ENCODE measurements around the gene ZFYVE27.

Gene ZFYVE27

DNA sequence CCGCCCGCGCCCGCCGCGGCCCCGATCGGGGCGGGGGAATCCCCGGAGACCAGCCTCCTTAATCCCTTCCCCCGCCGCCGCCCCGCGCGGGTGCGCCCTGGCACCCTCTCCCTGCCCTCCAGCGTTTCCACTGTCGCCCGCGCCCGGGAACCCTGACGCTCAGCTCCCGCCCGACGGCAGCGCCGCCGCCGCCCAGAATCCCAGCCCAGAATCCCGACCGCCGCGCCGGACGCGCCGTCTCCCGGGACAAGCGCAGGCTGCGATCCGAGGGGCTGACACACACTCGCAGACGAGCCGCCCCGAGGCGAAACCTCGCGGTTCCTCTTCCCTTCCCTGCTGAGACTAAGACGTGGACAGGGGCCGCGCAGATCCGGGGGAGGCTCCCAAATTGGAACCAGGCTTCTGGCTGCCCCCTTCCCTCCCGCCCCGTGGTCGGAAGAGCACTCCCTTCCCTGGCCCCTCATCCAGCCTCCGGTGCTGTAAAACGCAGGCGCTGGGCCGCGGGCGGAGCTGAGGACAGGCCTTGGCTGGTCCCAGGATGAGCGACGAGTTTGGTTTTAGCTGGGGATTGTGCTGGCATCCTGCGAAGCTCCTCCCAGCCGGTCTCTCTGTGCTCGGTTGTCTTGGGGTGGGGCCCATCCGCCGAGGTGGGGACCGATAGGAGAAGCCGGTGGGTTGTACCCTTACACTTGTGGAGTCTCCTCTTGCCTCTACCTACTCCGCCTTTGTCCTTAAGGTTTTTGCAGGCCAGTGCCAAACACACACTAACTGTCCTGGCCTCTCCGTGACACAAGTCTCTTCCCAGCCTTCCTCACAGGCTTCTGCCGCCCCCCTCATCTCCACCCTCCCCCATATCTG, 22.3 kb upstream of the ZFYVE27 start:
- peak; percentile 39 for DNase-seq

DNA sequence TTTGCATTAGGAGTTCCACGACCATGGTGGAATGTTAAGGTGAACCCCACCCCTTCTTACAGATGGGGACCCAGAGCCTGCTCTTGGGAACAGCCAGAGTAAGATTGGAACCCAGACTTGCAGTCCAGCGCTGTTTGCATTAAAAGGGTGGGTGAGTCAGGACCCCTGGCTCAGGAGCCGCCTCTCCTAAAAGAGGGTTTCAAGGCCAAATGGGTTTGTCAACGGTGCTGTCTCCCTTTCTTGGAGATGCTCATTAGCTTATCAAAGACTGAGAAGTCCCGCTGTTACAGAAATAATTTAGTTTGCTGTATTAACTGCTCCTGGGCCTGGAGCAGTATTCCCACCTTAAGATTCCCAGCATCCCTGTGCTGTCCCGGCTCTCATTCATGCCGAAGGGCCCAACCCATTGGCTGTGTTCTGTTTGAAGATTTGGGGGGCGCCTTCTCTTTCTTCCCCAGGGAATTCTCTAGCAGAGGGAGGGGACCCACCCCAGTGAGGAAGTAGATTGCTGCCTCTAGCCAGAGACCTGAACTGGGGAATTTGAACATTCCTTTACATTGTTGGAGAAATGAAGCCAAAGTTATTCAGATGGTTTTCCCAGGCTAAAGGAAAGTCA, 21.6 kb upstream of the ZFYVE27 start:
- no peak for DNase-seq

DNA sequence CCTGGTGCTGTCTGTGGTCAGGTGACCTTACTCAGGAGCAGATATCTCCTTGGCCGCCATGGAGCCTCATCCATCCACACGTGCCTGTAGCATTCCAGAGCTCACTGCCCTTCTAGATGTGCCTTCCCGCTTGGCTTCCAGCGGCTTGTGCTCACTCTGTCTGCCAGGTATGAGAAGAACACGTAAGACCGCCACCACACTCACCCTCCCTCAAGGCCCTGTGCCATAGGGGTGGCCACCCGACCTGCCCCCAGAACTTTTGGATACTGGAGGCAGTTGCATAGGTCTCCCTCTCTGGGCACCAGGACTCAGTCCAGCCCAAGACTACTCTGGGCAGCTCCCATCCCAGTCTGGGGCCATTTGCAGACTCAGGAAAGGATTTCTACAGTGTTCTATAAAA, 19.3 kb upstream of the ZFYVE27 start:
- no peak for DNase-seq

DNA sequence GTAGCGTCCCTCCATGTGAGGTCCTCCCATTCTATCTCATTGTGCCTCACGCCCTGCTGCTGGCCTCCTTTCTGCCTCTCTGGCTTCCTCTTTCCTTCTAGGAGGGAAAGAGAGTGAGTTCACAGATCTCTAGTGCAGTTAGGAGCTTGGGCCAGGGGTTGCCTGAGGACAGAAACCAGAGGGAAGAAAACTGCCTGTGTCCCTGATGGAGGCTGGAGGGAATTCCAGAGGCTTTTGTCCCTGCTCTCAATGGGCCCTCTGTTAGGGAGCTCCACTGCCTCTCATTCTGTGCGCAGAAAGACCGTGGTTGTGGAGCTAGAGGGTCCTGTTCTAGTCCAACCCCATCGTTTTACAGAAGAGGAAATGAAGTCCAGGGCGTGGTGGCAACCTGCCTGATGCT, 18.8 kb upstream of the ZFYVE27 start:
- no peak for DNase-seq

DNA sequence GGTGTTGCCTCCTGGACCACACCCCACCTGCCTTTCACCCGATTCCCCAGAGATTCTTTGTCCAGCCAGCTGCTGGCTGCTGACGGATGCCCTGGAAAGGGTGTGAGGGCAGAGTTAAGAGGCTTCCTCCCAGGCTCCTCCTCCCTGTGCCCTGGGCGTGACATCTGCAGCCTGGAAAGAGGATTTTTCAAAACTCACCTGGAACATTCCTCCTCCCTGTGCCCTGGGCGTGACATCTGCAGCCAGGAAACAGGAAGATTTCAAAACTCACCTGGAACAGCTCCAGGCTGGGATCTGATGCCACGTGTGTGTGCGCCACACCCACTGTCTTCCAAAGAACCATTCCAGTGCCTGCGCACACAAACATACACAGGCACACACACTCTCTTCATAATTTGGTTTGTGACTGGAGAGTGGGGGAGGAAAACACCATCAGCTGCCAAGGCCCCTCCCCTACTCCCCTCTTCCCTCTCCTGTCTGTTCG, 18.2 kb upstream of the ZFYVE27 start:
- DNase-seq = no peak

DNA sequence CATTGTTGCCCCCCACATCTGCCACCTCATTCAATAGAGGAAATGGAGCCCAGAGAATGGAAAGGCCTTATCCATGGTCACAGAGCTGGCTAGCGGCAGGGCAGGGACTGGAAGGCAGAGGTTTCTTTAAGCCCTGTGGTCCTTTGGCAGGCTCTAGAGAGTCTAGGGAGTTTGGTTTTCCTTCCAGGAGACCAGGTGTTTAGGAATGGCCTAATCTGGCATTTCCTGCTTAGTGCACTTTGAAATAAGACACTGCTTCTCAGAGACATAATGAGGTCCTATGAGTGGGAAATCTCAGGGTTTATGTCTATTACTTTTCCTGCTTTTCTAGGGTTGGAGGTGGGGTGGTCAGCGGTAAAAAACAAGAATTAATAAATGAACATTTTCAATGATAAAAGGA, 17.3 kb upstream of the ZFYVE27 start:
- DNase-seq = no peak

DNA sequence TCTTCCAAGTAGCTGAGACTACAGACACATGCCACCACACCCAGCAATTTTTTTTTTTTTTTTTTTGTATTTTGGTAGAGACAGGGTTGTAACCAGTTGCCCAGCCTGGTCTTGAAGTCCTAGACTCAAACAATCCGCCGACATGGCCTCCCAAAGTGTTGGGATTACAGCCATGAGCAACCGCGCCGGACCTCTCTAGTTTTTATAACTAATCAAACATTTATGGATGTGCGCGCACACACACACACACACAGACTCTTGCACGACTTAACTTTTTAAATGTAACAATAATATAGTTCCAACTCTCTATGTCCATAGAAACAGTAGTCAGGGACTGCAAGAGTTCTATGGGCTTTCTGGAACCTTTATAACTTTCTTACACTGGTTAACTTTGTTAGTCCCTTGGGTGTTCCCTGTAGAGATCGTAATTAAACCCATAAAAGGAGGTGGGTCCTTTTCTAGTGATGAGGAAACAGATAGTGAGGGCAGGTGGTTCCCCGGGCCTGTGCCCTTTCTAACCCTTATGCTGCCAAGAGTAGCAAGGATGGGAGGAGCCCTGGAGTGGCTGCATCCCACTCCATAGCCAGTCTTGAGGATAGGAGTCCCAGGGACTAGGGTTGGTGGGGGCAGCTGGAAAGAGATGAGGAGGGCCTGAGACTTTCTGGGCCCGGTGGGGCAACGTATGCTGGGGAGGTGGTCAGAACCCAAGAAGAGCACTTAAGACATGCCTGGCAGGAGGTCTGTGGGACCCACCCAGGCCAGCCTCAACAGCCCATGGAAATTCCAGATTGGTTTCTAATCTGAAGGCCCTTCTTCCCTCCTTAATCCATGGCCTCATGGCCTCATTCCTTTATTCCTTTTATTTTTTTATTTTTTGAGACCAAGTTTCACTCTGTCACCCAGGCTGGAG, 14.8 kb upstream of the ZFYVE27 start:
- no peak for DNase-seq

DNA sequence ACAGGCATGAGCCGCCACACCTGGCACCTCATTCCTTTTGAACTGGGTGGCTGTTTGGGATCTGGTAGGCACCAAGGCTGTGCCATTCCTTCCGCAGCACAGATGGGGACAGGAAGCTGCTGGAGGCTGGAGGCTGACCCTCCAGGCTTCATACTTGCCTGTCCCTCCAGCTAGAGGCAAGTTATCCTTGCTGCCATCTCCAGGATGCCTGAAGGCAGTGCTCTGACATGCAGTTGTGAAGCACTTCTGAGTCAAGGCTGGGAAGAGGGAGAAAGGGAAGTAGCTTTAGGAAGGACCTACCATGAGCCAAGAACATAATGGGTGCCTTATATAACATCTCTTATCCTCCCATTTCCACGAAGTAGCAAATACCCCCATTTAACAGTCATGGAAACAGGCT, 13.9 kb upstream of the ZFYVE27 start:
- DNase-seq = no peak

DNA sequence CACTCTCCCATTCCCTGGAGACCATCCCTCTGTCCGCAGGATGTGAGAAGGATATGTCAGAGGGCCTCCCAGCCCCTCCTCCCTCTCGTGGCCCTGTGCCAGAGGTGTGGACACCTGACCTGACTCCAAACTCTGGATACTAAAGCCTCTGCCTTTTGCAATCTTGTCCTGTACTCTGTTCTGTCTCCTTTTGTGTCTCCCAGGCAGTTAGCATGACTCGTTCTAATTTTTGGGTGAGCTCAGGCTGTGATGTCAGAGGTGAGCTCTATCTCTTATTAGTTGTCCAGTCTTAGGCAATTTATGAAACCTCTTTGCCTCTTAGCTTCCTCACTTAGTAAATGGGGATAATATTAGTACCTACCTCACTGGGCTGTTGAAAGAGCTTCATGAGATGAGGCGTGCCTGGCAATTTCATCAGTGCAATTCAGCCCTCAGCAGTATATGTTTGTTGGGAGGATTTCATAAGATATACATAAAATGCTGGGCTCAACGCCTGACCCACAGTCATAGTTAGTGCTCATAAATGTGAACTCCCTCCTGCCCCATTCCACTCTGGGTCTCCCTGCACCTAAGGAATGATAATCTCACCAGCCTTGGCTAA, 12.5 kb upstream of the ZFYVE27 start:
- no peak for DNase-seq

DNA sequence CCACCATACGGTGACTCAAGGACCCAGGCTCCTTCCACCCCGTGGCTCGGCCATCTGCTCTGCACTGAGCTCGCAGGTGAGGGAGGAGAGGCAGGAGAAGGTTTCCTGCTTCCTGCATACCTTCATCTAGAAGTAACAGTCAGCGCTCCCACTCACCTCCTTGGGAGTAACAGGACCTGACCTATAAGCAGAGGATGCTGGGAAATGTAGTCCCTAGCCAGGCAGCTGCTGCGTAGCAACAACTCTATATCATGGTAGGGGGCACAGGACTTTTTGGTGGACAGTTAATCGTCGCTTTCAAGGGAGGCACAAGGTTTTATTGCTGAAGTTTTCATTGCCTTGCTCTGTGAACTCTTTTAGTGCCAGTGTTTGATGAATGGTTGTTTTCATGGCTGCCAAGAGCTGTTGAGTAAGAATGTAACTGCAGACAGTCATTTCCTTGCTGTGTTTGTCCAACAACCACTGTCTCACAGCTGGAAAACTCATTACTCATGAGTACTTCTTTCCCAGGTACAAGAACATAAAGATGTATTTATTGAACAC, 10.2 kb upstream of the ZFYVE27 start:
- no peak for DNase-seq

DNA sequence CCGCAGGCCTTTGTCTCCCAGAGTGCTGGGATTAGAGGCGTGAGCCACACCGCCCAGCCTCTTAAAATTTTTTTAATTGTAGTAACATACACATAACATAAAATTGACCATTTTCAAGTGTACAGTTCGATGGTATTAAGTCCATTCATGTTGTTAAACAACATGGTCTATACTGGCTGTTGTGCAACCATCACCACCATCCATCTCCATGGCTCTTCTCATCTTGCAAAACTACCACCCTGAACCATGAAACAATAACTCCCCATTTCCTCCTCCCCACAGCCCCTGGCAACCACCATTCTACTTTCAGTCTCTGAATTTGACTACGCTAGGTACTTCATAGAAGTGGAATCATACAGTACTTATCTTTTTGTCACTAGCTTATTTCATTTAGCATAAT, 7.9 kb upstream of the ZFYVE27 start:
- DNase-seq = no peak

DNA sequence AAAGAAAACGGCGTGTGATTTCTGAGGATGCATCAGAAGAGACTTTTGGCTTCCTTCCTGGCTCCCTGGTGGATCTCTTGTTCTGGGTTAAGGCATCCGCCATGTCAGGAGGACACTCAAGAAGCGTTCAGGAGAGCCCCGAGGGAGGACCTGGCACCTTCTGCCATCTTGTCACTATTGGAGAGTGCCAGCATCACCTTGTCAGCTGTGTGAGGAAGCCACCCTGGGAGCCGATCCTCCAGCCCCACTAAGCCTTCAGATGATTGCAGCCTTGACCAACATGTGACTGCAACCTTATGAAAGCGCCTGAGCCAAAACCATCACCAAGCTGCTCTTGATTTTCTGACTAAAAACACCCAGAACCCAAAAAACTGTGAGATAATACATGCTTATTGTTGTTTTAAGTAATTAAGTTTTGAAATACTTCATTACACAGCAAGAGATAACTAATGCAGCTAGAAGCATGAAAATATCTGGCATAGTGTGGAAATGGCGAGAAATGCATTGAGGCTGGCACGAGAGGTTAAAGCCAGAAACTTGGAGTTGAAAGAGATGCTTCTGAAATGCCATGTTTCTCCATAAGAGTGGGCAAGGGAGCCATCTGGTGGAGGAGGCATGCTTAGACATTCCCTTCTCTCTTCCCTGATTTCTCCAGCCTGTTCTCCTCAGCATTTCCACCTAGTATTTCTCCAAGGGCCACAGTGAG, 5.4 kb upstream of the ZFYVE27 start:
- peak; percentile 39 for DNase-seq

DNA sequence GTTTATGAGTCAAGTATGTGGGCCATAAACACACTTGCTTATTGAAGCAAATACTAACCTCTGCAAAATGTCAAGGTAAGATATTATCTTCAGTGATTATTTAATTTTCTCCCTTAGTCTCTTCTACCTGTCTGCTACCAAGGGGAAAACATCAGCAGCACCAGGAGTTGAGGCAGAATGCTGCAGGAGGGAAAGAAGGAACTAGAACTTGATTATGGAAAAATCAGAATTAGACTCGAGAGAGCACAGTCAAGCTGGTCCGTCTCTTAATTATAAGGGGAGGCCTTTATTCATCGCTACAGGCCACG, 4.9 kb upstream of the ZFYVE27 start:
- DNase-seq = no peak

DNA sequence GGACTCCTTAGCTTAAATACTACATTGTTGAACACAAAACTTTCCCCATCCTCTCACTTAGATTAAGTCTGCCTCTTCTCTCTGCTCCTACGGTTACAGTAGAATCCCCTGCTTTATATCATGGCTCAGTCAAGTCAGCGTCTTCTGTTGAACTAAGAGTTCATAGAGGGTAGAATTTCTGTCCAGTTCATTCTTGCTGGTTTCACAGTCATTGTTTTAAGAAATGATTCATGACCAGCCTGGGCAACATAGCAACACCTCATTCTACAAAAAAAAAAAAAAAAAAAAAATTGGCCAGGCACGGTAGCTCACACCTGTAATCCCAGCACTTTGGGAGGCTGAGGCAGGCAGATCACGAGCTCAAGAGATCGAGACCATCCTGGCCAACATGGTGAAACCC, 3.7 kb upstream of the ZFYVE27 start:
- DNase-seq = no peak

DNA sequence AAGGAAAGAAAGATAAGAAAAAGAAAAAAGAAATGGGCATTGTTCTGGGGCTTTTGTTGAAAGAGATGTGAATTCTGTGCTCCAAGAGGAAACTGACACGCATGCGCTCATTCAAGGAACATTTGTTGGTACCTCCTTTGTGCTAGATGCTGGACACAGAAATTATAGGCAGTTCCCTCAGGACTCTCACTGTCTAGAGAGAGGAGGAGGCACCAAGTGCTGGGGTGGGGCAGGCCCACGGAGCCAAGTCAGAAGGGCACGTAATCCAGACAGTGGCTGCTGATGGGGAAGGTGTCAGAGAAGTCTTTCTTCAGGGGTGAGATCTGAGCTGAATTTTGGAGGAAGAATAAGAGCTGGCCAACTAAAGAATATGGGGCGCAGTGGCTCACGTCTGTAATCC, 2.9 kb upstream of the ZFYVE27 start:
- DNase-seq = no peak

DNA sequence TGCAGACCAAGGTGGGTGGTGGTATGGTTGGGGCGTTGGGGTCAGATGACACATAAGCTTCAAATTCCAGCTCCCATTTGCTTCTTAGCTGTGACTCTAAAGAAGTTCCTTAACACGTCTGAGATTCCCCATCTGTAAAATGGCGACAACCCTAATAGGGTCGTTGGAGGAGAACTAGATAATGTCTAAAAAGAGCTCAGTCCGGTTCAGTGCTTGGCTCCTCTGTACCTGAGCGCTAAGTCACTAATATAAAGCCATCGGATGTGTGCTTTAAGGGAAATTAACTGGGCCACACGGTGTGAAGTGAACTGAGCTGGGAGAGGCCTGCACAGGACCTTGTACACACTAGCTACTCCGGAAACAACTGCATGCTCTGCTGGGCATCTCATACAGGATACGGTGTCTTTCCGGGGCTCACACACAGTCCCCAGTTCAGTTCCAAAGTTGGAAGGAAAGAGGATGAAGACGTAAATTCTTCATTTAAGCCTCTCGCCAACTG, 476 bp upstream of the ZFYVE27 start:
- peak; percentile 7 for DNase-seq

DNA sequence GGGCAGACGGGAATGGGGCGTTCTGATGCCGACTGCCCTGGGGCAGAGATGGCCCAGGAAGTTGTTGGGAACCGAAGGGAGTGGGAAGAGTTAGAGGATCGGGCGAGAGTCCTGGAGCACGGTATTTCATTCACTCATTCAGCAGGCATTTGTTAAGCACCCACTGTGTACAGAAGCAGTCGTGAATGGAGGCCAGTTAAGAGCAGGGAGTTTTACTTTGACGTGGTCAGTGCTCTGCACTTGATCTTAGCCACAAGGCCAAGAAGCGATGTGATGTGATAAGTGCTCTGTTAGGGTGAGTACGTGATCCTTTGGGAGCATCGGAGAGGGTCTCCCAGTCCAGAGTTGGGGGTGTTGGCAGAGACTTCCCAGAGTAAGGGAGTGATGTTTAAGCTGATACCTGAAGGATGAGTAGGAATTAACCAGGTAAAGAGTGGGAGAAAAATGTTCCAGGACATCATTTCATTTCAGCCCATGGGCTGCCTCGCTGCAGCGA, 890 bp downstream of the ZFYVE27 start:
- DNase-seq = no peak

DNA sequence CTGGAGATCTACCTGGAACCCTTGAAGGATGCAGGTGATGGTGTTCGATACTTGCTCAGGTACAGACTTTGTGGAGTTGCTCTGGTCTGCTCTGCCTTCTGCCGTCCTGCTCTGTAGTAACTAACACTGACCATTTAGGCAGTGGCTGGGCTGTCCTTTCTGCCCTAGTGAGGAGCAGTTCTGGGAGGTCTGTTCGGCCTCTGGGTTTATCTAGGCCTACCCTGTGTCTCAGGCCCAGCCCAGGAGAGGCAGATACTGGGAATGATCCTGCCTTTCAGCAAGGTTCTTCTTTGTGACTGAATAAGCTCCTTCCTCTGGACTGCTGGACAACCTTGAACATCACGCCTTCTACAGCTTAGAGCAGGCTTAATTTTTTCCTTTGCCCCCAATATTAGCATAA, 1.7 kb downstream of the ZFYVE27 start:
- DNase-seq = no peak

DNA sequence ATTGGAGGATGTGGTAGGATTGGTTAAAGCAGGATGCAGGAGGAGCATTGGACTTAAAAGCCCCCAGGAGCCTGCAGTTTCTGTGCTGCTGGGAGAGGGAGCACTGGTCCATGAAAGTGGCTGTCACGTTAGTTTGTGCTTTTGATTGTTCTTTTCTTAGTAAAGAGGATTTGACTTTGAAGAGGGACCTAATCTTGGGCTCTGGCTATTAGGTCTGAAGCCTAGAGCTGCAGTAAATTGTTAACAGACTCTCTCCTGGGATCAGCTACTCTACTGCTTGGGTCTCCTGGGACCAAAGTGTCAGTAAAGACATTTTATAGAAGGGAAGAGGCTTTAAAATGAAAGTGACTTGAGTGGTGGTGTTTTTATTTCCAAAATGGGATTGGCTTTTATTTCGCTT, 3.7 kb downstream of the ZFYVE27 start:
- no peak for DNase-seq

DNA sequence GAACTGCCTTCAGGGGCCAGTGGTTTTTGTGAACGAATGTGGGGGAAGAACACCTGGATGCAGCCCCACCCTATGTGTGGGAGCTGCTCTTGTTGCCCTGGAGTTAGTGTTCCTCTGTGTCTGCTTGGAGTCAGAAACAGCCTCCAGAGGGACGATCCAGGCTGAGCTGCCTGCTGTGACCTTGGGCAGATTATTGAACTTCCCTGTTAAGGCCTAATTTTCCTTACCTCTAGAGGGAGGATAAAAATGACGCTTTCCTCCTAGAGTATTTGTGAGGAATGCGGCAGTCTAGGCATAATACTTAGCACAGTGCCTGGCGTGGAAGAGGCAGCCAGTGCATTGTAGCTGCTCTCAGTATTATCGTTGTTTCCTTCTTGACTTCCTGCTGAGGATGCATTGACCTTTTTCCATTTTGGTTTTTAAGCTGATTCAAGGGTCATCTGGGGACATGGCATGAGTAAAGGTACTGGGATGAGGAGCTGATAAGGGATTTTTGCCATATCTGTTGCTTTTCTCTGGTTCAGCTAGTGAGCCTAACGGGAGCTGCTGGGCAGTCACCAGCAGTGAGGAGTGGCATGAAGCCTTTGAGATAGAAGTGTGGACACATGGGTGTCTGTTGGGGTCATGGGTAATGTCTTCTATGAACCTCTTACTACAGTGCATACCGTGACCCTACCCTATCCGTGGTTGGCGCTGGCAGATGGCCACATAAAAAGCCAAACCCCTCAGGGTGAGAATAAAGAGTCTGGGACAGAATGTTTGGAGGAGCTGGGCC, 6.4 kb downstream of the ZFYVE27 start:
- no peak for DNase-seq

DNA sequence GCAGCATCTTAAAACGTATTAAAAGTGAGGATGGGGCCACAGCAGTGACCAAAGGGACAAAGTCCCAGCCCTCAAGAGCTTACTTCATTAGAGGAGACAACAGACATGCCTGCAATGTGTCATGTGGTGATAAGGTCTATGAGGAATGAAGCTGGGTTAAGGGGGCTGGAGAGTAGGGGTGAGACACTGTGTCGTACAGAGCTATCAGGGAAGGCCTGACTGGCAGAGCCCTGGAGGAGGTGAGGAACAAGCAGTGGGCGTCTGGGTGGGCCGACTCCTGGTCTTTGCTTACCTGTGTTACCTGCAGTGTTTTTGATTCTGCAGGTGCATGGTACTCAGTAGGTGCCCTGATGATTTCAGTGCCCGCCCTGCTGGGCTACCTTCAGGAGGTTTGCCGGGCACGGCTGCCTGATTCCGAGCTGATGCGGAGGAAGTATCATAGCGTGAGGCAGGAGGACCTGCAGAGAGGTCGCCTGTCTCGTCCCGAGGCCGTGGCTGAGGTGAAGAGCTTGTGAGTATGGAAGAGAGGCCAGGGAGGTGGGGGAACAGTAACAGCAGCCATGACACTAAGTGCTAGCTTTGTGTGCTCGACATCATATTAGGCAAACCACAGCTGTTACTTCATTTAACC, 7.6 kb downstream of the ZFYVE27 start:
- DNase-seq = no peak

Measured in RPMI8226 (cell line).